DOHH2 (cell line): ENCODE data around the gene AJAP1.

Experiments used
- H3F3A ChIP-seq: fragments of 200-600 bp; sonication (generic), shearing (Covaris generic); 2 replicates; pipeline ENCODE4 v1.6.0; 2016; ENCODE audit warnings: antibody characterized with exemption, mild to moderate bottlenecking; ENCODE audit not compliant: control insufficient read depth, insufficient read depth
- H3K27ac ChIP-seq: fragments of 200-600 bp; sonication (generic); 2 replicates; pipeline ENCODE4 v1.5.1; 2014; ENCODE audit warnings: low read depth, mild to moderate bottlenecking, low read length, moderate library complexity
- H3K27me3 ChIP-seq: fragments of 200-600 bp; sonication (generic); 2 replicates; pipeline ENCODE4 v1.6.1; 2014; ENCODE audit warnings: mild to moderate bottlenecking, low read length, mixed read lengths; ENCODE audit not compliant: control insufficient read depth
- H3K36me3 ChIP-seq: fragments of 200-600 bp; sonication (generic); 2 replicates; pipeline ENCODE4 v1.6.1; 2014; ENCODE audit warnings: mild to moderate bottlenecking, low read length, moderate library complexity, mixed read lengths; ENCODE audit not compliant: control insufficient read depth
- H3K4me1 ChIP-seq: fragments of 200-600 bp; sonication (generic); 2 replicates; pipeline ENCODE4 v1.6.1; 2014; ENCODE audit warnings: mild to moderate bottlenecking, low read length, mixed read lengths; ENCODE audit not compliant: control insufficient read depth
- H3K4me2 ChIP-seq: fragments of 200-600 bp; sonication (generic); 2 replicates; pipeline ENCODE4 v1.6.0; 2014; ENCODE audit warnings: mild to moderate bottlenecking, low read length, moderate library complexity
- H3K4me3 ChIP-seq: fragments of 200-600 bp; sonication (generic); 2 replicates; pipeline ENCODE4 v1.5.1; 2014; ENCODE audit warnings: mild to moderate bottlenecking, low read length, mixed read lengths
- H3K79me2 ChIP-seq: fragments of 200-600 bp; sonication (generic); 2 replicates; pipeline ENCODE4 v1.6.1; 2014; ENCODE audit warnings: mild to moderate bottlenecking, low read length, mixed read lengths; ENCODE audit not compliant: control insufficient read depth
- H3K9me2 ChIP-seq: fragments of 200-600 bp; sonication (generic); replicated peaks from 2 replicates; pipeline ENCODE4 v1.6.1; 2014; ENCODE audit warnings: mild to moderate bottlenecking, low read length, mixed read lengths; ENCODE audit not compliant: control insufficient read depth
- H3K9me3 ChIP-seq: fragments of 200-600 bp; sonication (generic); 2 replicates; pipeline ENCODE4 v1.6.1; 2014; ENCODE audit warnings: antibody characterized with exemption, low read length, mixed read lengths; ENCODE audit not compliant: control insufficient read depth, insufficient read depth
- H4K20me1 ChIP-seq: fragments of 200-600 bp; sonication (generic); 2 replicates; pipeline ENCODE4 v1.6.0; 2014; ENCODE audit warnings: low read depth, mild to moderate bottlenecking, antibody characterized with exemption, low read length, moderate library complexity; ENCODE audit not compliant: control insufficient read depth, insufficient read depth
- CTCF ChIP-seq: fragments of 200-600 bp; sonication (generic); IDR thresholded peaks from one replicate; pipeline ENCODE4 v1.5.1; 2014; ENCODE audit warnings: antibody characterized with exemption, mild to moderate bottlenecking, low read depth, low read length; ENCODE audit not compliant: poor library complexity, severe bottlenecking
- EZH2phosphoT487 ChIP-seq: fragments of 200-600 bp; sonication (generic); IDR thresholded peaks from 2 replicates; pipeline ENCODE4 v1.6.1; 2017; ENCODE audit warnings: borderline replicate concordance, mild to moderate bottlenecking, antibody characterized with exemption, low read length, moderate library complexity, mixed read lengths

AJAP1 gene

GRCh38 chr1:4655674-4656532 is 1.5 kb downstream of the AJAP1 start:
- Histone ChIP-seq H4K20me1 (no peaks in the 10 kb centered on the region), H3K36me3 (no peaks in the 10 kb centered on the region), H3K9me3 (no peaks in the 10 kb centered on the region), H3K4me2 (peak overlapping the region; percentile 11; the same call in 1 of the 2 replicates), H3K27ac (no peak overlapping the region), H3F3A (no peaks in the 10 kb centered on the region), H3K4me1 (peaks cover 10% of the 10 kb centered on the region), H3K9me2 (no peaks in the 10 kb centered on the region), H3K79me2 (no peaks in the 10 kb centered on the region), H3K4me3 (no peak overlapping the region), H3K27me3 (peaks cover 37% of the 10 kb centered on the region)
- TF ChIP-seq EZH2phosphoT487 (peak; percentile 28; the same call in 1 of the 2 replicates), CTCF (peak; percentile 63)

- no peaks in the 10 kb centered on the region for H3K9me3 ChIP-seq
- no peaks in the 10 kb centered on the region for H4K20me1 ChIP-seq
Observed at GRCh38 chr1:4656533-4657140, 2.2 kb downstream of the AJAP1 start.

DNA sequence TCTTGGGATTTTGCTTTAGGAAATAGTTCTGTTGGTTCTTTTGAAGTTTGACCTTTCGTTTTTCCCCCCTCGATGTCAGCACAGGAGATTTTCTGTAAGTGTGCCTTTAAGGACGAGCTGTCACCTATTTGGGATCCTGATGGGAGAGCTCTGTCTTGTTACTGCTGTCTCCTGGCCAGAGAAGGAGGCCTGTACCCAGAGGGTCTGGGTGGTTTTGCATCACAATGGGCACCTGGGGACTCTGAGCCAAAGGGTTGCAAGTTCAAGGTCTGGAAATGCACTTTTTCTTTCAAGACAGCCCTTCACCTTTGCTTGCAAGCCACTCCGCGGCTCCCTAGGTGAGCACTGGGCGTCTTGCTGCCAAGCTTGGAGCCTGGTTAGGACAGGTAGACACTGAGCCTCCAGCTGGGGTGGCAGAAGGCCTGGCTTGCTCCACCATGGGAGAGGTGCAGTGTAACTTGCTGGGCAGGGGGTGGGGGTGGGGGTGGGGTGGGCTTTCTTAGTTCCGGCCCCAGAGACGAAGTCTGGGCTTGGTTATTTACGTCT is 2.9 kb downstream of the AJAP1 start:
- no peaks in the 10 kb centered on the region for H3K79me2 ChIP-seq
- TF ChIP-seq EZH2phosphoT487: no peak
- no peak for TF ChIP-seq CTCF

More at GRCh38 chr1:4656533-4657140, 2.2 kb downstream of the AJAP1 start:
- H3K4me3 ChIP-seq: no peak overlapping the region
- H3K27ac ChIP-seq: no peak overlapping the region
- no peaks in the 10 kb centered on the region for H3K79me2 ChIP-seq
- H3K4me1 ChIP-seq: peaks cover 7% of the 10 kb centered on the region; the same call in 1 of the 2 replicates
- H3K27me3 ChIP-seq: peaks cover 41% of the 10 kb centered on the region
- no peaks in the 10 kb centered on the region for H3F3A ChIP-seq
- TF ChIP-seq CTCF (no peak), EZH2phosphoT487 (no peak)
- no peaks in the 10 kb centered on the region for H3K9me2 ChIP-seq
- H3K36me3 ChIP-seq: no peaks in the 10 kb centered on the region
- H3K4me2 ChIP-seq: no peak overlapping the region

More for the DNA sequence above, 2.9 kb downstream of the AJAP1 start:
- Histone ChIP-seq H3K27me3 (peaks cover 41% of the 10 kb centered on the region), H3K4me1 (peaks cover 7% of the 10 kb centered on the region; the same call in 1 of the 2 replicates), H3K9me2 (no peaks in the 10 kb centered on the region), H3K27ac (no peak overlapping the region), H4K20me1 (no peaks in the 10 kb centered on the region), H3K4me2 (no peak overlapping the region), H3K9me3 (no peaks in the 10 kb centered on the region), H3K4me3 (no peak overlapping the region), H3F3A (no peaks in the 10 kb centered on the region), H3K36me3 (no peaks in the 10 kb centered on the region)
